A673 (cell line): Measurements from ENCODE around the gene ITPKC.

Experiments
- EZH2 ChIP-seq: fragments of 200-600 bp; sonication (generic); IDR thresholded peaks from 2 replicates; pipeline ENCODE4 v1.6.1; 2017; ENCODE audit warnings: borderline replicate concordance, low read depth, mild to moderate bottlenecking, mixed read lengths, antibody characterized with exemption, low read length; ENCODE audit not compliant: poor library complexity, severe bottlenecking
- TF ChIP-seq, protein P1 (sequence below): fragments of 300-800, 200-600 bp; sonication (generic); conservative IDR thresholded peaks from 2 replicates; pipeline ENCODE4 v1.5.1; 2017; ENCODE audit warnings: low read depth, mild to moderate bottlenecking, antibody characterized with exemption, low read length, moderate library complexity, mixed read lengths

GRCh38 chr19:40774916-40775631 is 58.2 kb downstream of the ITPKC start, which contains the start of gene MIA:
- TF ChIP-seq, protein P1, sequence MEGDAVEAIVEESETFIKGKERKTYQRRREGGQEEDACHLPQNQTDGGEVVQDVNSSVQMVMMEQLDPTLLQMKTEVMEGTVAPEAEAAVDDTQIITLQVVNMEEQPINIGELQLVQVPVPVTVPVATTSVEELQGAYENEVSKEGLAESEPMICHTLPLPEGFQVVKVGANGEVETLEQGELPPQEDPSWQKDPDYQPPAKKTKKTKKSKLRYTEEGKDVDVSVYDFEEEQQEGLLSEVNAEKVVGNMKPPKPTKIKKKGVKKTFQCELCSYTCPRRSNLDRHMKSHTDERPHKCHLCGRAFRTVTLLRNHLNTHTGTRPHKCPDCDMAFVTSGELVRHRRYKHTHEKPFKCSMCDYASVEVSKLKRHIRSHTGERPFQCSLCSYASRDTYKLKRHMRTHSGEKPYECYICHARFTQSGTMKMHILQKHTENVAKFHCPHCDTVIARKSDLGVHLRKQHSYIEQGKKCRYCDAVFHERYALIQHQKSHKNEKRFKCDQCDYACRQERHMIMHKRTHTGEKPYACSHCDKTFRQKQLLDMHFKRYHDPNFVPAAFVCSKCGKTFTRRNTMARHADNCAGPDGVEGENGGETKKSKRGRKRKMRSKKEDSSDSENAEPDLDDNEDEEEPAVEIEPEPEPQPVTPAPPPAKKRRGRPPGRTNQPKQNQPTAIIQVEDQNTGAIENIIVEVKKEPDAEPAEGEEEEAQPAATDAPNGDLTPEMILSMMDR, result no peak
- TF ChIP-seq EZH2, result no peak
